GM21825 (cell line): ENCODE measurements around the gene PSMA7.

Experiments
- ATAC-seq: cut with Tn5 transposase; IDR thresholded peaks from one replicate; pipeline ENCODE4 v1.9.1; 2021; ENCODE audit warnings: mild to moderate bottlenecking, moderate library complexity; ENCODE audit not compliant: unreplicated experiment

The PSMA7 gene

DNA sequence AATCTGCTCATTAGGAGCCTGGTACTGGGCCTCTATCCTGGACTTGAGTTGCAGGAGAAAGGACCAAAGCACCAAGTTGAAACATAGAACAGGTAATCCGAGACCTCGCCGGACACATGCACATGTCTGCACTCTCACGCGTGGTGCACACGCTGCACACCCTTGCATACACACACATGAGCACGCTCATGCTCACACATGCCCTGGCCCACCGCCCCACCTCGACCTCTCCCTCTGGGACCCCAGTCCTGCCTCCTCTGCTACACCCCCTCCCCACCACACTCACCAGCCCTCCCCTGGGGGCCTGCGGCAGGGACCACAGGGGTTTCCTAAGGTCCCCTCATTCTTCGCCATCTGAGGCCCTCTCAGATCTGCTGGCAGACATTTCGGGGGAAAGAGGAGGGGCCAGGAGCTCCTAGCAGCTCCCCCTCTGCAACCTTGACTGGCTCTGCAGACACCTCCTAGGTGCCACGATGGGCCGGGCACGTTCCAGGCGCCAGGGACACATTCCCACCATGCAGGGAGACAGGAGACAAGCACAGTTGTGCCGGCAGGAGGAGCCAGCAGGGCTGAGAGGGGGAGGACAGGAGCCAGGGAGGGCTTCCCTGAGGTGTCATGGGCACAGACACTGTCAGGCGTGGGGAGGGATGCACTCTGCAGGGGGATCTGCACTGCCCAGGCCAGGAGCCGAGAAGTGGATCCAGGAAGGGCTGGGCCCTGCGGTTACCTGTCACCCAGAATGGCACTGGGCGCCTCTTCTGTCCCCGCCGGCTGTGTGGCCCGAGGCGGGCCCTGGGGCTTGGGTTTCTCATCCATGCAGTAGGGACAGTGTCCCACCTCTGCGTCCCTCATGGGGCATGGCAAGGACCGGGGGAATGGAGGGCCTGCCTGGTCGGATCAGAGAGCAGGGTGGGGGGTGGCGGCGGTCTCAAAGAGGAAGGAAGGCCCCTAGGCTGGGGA, 46.5 kb downstream of the PSMA7 start:
- no peak for ATAC-seq

DNA sequence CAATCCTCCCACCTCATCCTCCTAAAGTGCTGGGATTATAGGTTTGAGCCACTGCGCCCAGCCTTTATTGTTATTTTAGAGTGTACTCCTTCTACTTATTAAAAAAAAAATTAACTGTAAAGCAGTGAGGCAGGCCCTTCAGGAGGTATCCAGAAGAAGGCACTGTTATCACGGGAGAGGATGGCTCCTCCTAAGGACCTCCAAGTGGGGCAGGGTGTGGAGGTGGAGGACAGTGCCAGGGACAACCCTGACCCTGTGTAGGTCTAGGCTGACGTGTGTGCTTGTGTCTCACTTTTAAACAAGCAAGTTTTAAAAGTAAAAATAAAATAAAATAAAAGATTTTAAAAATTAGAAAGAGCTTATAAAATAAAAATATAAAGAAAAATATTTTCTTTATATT, 53.8 kb downstream of the PSMA7 start:
- no peak for ATAC-seq

DNA sequence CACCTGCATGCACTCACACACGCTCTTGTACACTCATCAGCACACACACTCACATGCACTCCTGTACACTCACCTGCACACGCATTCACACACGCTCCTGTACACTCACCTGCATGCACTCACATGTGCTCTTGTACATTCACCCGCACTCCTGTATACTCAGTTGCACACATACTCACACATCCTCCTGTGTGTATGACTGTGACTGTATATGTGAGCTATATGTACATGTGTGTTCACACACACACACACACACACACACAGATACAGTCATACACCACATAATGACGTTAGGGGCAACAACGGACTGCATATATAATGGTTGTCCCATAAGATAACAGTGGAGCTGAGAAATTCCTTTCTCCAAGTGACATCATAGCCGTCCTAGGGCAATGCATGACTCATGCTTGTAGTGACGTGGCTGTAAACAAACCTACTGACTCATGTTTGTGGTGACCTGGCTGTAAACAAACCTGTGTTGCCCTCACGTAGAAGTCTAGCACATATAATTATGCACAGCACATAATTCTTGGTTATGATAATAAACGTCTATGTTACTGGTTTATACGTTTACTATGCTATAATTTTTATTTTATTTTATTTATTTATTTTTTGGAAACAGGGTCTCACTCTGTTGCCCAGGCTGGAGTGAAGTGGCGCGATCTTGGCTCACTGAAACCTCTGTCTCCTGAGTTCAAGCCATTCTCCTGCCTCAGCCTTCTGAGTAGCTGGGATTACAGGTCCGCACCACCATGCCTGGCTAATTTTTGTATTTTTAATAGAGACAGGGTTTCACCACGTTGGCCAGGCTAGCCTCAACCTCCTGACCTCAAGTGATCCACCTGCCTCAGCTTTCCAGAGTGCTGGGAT, 54.7 kb downstream of the PSMA7 start:
- ATAC-seq = no peak

DNA sequence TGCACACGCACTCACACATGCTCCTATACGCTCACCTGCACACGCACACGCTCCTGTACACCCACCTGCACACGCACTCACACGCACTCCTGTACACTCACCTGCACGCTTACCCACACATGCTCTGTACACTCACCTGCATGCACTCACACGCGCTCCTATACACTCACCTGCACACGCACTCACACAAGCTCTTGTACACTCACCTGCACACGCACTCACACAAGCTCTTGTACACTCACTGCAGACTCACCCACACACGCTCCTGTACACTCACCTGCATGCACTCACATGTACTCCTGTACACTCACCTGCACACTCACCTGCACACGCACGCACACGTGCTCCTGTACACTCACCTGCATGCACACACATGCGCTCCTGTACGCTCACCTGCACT, 55.6 kb downstream of the PSMA7 start:
- ATAC-seq = no peak

DNA sequence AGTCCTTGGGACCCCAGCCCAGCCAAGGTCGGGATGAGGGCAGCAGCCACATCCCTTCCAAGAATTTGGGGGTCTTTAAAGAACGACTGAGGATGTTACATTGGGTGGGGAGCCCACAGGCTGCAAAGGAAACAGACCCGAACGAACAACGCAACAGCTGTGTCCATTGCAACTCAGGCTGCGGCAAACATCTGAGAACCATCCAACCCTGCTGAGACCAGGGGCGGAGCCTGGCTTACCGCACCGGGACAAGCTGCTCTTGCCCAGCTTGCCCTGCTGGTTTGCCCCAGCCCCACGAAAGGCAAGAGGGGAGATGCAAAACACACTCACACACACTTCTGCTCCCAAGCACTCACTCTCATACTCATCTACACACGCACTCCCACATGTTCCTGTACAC, 56.0 kb downstream of the PSMA7 start:
- no peak for ATAC-seq
